SJSA1 (cell line): ENCODE data around the gene SH3RF1. TPM values are rescaled to one million over a fixed set of nuclear protein-coding genes. Genes with fewer than 3 reads are reported as not detected.
"Not testable (repeated sequence)": the region's sequence is repeated elsewhere in the genome, so short reads cannot be mapped to it uniquely, and the experiment has no call there.

Experiments used
- DNase-seq, 2 experiments: peaks; one replicate each; pipeline ENCODE4 v3.0.0-alpha.2; 2015 to 2020; ENCODE audit warnings: low spot score in 2 of 2, low read depth in 1 of 2
- H3K27ac ChIP-seq: fragments of 250-450 bp; sonication (Bioruptor Pico); 2 replicates; pipeline ENCODE4 v1.5.1; 2020; ENCODE audit warnings: mild to moderate bottlenecking, moderate library complexity
- H3K27me3 ChIP-seq: fragments of 250-450 bp; sonication (Bioruptor Pico); replicated peaks from 2 replicates; pipeline ENCODE4 v1.5.1; 2020; ENCODE audit warnings: mild to moderate bottlenecking, moderate library complexity
- H3K36me3 ChIP-seq: fragments of 250-450 bp; sonication (Bioruptor Pico); 2 replicates; pipeline ENCODE4 v1.5.1; 2020; ENCODE audit warnings: mild to moderate bottlenecking
- H3K4me1 ChIP-seq: fragments of 250-450 bp; sonication (Bioruptor Pico); replicated peaks from 2 replicates; pipeline ENCODE4 v1.6.1; 2021; ENCODE audit warnings: mild to moderate bottlenecking
- H3K4me3 ChIP-seq: fragments of 250-450 bp; sonication (Bioruptor Pico); 2 replicates; pipeline ENCODE4 v1.5.1; 2020; ENCODE audit warnings: mild to moderate bottlenecking
- H3K9me3 ChIP-seq: fragments of 250-450 bp; sonication (Bioruptor Pico); replicated peaks from 2 replicates; pipeline ENCODE4 v1.5.1; 2020; ENCODE audit warnings: mild to moderate bottlenecking
- total RNA-seq: library from RNA; depleted of rRNA; stranded (reverse); fragments of >200 nt; shearing (Covaris generic); gene quantifications from 2 replicates; pipeline ENCODE4 v1.2.3, GENCODE V29; 2014

The SH3RF1 gene
- total RNA-seq, 1 experiment from 2014 or later = 14.1 TPM

DNA sequence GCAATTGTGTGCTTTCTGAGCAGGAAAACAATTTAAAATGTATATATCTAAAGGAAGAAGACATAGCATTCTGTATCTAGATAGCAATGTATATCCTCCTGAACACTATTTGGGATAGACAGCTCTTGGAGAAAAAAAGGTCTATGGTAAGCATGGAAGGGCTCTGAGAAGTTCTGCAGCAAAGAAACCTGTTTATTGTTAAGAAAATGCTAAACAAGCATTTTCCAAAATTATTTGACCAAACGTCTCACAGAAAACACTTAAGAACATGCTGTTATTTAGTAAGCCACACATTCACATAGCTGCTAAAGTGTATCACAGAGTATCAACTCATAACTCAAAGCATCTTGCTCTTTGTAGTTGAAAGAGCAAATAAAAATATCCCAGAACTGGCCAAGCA is 67.9 kb downstream of the SH3RF1 start:
- peaks cover 23% of the 10 kb centered on the region for H3K4me1 ChIP-seq

GRCh38 chr4:169202145-169202699 is 68.5 kb downstream of the SH3RF1 start:
- H3K4me3 ChIP-seq = no peak overlapping the region
- DNase-seq = no peak
- no peak overlapping the region; the same call in 1 of the 2 replicates for H3K27ac ChIP-seq
- no peaks in the 10 kb centered on the region for H3K9me3 ChIP-seq
- H3K27me3 ChIP-seq = no peaks in the 10 kb centered on the region
- H3K4me1 ChIP-seq = peaks cover 23% of the 10 kb centered on the region
- H3K36me3 ChIP-seq = peaks cover 2% of the 10 kb centered on the region

More for the DNA sequence above, 67.9 kb downstream of the SH3RF1 start:
- no peak for DNase-seq
- H3K36me3 ChIP-seq = peaks cover 2% of the 10 kb centered on the region
- no peak overlapping the region for H3K27ac ChIP-seq
- H3K9me3 ChIP-seq = no peaks in the 10 kb centered on the region
- no peak overlapping the region for H3K4me3 ChIP-seq
- no peaks in the 10 kb centered on the region for H3K27me3 ChIP-seq

DNA sequence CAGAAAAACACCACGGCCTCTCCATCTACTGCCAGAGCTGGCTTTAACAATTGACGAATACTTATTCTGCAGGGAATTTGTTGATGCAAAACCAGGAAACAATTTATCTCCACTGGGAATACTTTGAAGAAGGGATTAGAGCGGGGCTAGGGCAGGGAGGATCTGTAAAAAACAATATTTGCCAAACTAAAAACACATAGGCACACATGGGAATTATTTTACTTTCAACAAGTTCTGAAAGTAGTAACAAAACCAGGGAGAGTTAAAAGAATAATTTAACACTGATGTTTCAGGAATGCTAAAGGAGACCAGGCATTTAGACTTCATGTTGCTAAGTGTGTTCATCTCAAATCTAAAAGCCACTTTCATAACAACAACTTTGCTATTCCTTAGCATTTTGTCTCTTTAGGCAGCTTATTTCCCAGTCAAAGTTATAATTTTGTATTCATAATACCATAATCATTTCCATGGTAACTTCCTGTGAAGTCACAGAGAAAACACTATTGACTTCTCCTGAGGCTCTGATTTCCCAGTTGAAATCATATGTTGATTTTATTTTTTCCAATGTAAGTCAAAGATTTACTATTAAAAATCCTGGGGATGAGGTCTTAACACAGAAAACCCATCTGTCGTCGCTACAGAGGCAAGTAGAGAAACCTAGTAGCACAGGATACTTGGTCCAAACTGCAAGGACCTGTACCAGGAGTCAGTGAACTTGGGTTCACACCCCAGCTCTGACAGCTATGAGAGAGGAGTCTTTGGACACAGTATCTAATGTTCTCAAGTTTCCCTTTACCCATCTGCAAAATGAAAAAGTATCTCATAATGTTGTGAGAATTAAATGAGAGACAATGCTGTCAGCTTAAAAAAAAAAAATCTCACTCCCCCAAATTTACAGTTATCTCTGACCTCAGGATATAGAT is 69.3 kb downstream of the SH3RF1 start:
- no peak overlapping the region for H3K4me3 ChIP-seq

GRCh38 chr4:169200361-169201030 is 70.3 kb downstream of the SH3RF1 start:
- H3K4me3 ChIP-seq = no peak overlapping the region
- 0 out of 2 replicates have a peak overlapping the region, but pooled peaks have one; percentile 12 for H3K27ac ChIP-seq
- H3K27me3 ChIP-seq = no peaks in the 10 kb centered on the region
- H3K9me3 ChIP-seq = no peaks in the 10 kb centered on the region
- H3K36me3 ChIP-seq = peaks cover 2% of the 10 kb centered on the region
- no peak for DNase-seq
- peaks cover 23% of the 10 kb centered on the region for H3K4me1 ChIP-seq

More for the DNA sequence above, 69.3 kb downstream of the SH3RF1 start:
- DNase-seq = no peak
- Histone ChIP-seq H3K4me1 (peaks cover 23% of the 10 kb centered on the region), H3K27ac (0 out of 2 replicates have a peak overlapping the region, but pooled peaks have one; percentile 0), H3K27me3 (no peaks in the 10 kb centered on the region), H3K9me3 (no peaks in the 10 kb centered on the region), H3K36me3 (peaks cover 2% of the 10 kb centered on the region)

GRCh38 chr4:169199184-169199583 is 71.6 kb downstream of the SH3RF1 start:
- 0 out of 2 replicates have a peak, but pooled peaks cover 3% of the 10 kb centered on the region for H3K36me3 ChIP-seq
- peaks cover 23% of the 10 kb centered on the region for H3K4me1 ChIP-seq

DNA sequence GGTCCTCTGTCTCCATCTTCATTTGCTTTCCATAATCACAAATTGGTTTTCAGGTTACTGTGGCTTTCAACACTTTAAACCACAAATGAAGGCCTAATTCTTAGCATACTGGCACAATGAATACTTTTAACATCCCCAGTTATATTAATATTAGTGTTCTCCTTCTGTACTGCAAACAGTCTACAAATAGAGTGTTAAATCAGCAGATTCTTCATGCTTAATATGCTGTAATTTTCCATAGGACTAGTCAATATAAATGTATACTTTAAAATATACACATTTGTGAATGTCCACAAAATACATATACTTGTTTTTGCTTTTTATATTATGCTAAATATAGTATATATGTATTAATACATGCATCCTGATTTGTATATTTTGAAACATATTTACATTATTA is 72.6 kb downstream of the SH3RF1 start:
- peaks cover 29% of the 10 kb centered on the region for H3K4me1 ChIP-seq
- no peak for DNase-seq
- H3K4me3 ChIP-seq = no peak overlapping the region
- H3K36me3 ChIP-seq = 0 out of 2 replicates have a peak, but pooled peaks cover 3% of the 10 kb centered on the region
- no peaks in the 10 kb centered on the region for H3K27me3 ChIP-seq
- H3K27ac ChIP-seq = no peak overlapping the region
- no peaks in the 10 kb centered on the region for H3K9me3 ChIP-seq

More at GRCh38 chr4:169199184-169199583, 71.6 kb downstream of the SH3RF1 start:
- Histone ChIP-seq H3K27me3 (no peaks in the 10 kb centered on the region), H3K27ac (no peak overlapping the region), H3K4me3 (no peak overlapping the region), H3K9me3 (no peaks in the 10 kb centered on the region)
- DNase-seq = no peak

- H3K27me3 ChIP-seq, H3K36me3 ChIP-seq, H3K27ac ChIP-seq, H3K4me3 ChIP-seq, DNase-seq, H3K9me3 ChIP-seq: not testable (repeated sequence)
- H3K4me1 ChIP-seq = peaks cover 27% of the 10 kb centered on the region
Measured at GRCh38 chr4:169197206-169197605, 73.5 kb downstream of the SH3RF1 start.

DNA sequence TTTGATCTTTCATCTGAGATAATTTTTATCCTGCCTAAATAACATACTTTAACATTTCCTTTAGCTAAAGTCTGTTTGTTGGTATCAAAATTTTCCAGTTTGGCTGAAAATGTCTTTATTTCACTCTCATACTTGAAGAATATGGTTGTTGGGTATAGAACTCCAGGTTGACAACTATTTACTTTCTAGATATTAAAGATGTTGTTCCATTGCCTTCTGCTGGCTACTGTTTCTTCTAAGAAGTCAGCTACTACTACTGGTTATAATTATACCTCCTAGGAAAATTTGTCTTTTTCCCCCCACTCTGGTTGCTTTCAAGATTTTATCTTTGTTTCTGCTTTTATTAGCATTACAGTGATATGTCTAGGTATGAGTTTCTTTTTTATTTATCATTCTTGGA is 75.7 kb downstream of the SH3RF1 start:
- H3K4me3 ChIP-seq = no peak overlapping the region
- no peak for DNase-seq
- H3K27me3 ChIP-seq = no peaks in the 10 kb centered on the region
- no peaks in the 10 kb centered on the region for H3K9me3 ChIP-seq
- H3K36me3 ChIP-seq = 0 out of 2 replicates have a peak, but pooled peaks cover 6% of the 10 kb centered on the region
- no peak overlapping the region for H3K27ac ChIP-seq
- H3K4me1 ChIP-seq = peaks cover 8% of the 10 kb centered on the region

- not testable (repeated sequence) for H3K9me3 ChIP-seq, H3K27me3 ChIP-seq, H3K4me3 ChIP-seq, H3K27ac ChIP-seq, DNase-seq, H3K36me3 ChIP-seq
- peaks cover 27% of the 10 kb centered on the region for H3K4me1 ChIP-seq
Measured at GRCh38 chr4:169189968-169190367, 80.8 kb downstream of the SH3RF1 start.

- DNase-seq = no peak
- Histone ChIP-seq H3K4me1 (peaks cover 33% of the 10 kb centered on the region), H3K27ac (no peak overlapping the region), H3K36me3 (0 out of 2 replicates have a peak, but pooled peaks cover 7% of the 10 kb centered on the region), H3K9me3 (no peaks in the 10 kb centered on the region), H3K4me3 (no peak overlapping the region), H3K27me3 (no peaks in the 10 kb centered on the region)
Measured at GRCh38 chr4:169189372-169189771, 81.4 kb downstream of the SH3RF1 start.

DNA sequence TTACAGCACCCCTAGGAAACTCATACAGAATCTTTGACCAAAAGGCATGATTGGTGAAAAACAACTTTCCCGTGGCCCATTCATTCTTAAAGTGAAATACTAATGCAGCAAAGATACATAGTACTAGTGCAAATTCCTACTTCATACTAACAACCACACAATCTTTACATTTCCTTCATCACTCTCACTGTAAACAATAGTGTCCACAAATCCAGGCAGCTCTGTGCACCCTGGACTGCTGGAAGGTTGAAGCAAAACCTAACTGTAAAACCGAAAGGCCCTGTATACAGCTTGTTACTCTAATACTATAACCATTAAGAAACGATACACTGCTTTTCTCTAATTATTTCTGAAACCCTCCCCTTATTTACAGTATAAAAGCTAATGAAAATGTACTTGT is 82.6 kb downstream of the SH3RF1 start:
- Histone ChIP-seq H3K36me3 (0 out of 2 replicates have a peak, but pooled peaks cover 7% of the 10 kb centered on the region), H3K4me1 (peaks cover 35% of the 10 kb centered on the region), H3K9me3 (no peaks in the 10 kb centered on the region), H3K27ac (no peak overlapping the region), H3K4me3 (no peak overlapping the region), H3K27me3 (no peaks in the 10 kb centered on the region)
- DNase-seq = no peak

- Histone ChIP-seq H3K27ac (no peak overlapping the region), H3K27me3 (no peaks in the 10 kb centered on the region), H3K36me3 (0 out of 2 replicates have a peak, but pooled peaks cover 4% of the 10 kb centered on the region), H3K4me3 (no peak overlapping the region), H3K9me3 (no peaks in the 10 kb centered on the region), H3K4me1 (peaks cover 38% of the 10 kb centered on the region)
- peak in 1 of 2 experiments; percentile 57 for DNase-seq
Measured at GRCh38 chr4:169185133-169185956, 85.4 kb downstream of the SH3RF1 start.

- Histone ChIP-seq H3K4me1 (peaks cover 45% of the 10 kb centered on the region), H3K27me3 (no peaks in the 10 kb centered on the region), H3K36me3 (0 out of 2 replicates have a peak, but pooled peaks cover 4% of the 10 kb centered on the region), H3K9me3 (no peaks in the 10 kb centered on the region), H3K27ac (no peak overlapping the region), H3K4me3 (no peak overlapping the region)
- DNase-seq = no peak
Measured at GRCh38 chr4:169184686-169185085, 86.1 kb downstream of the SH3RF1 start.
